Measurements from ENCODE around the gene PLXNC1.
A peak's percentile ranks its signal among the peaks of the same experiment; 100 is the strongest.

PLXNC1 gene

GRCh38 chr12:94147991-94148738 lies at the start of gene PLXNC1:
PLXNC1 (plus strand) TSS chr12:94148577; CDS start chr12:94148972, 395 bp downstream.
- peak; percentile 70 for DNase-seq

GRCh38 chr12:94099191-94099590 lies 49.2 kb upstream of the PLXNC1 start:
- no peak for DNase-seq

- DNase-seq, result no peak
Observed at GRCh38 chr12:94099632-94100031, 48.7 kb upstream of the PLXNC1 start.

- no peak for DNase-seq
Observed at GRCh38 chr12:94100211-94100627, 48.2 kb upstream of the PLXNC1 start.

- peak; percentile 83 for DNase-seq
Observed at GRCh38 chr12:94100990-94101737, 47.2 kb upstream of the PLXNC1 start.

- peak; percentile 83 for DNase-seq
Observed at GRCh38 chr12:94101738-94102660, 46.4 kb upstream of the PLXNC1 start.

- DNase-seq, result no peak
Observed at GRCh38 chr12:94103986-94104385, 44.4 kb upstream of the PLXNC1 start.

GRCh38 chr12:94107910-94108309 lies 40.5 kb upstream of the PLXNC1 start:
- no peak for DNase-seq

- no peak for DNase-seq
Observed at GRCh38 chr12:94109160-94109559, 39.2 kb upstream of the PLXNC1 start.

- no peak for DNase-seq
Observed at GRCh38 chr12:94110258-94110657, 38.1 kb upstream of the PLXNC1 start.

GRCh38 chr12:94111302-94111701 lies 37.1 kb upstream of the PLXNC1 start:
- DNase-seq, result no peak

GRCh38 chr12:94112121-94112520 lies 36.3 kb upstream of the PLXNC1 start:
- DNase-seq, result no peak

GRCh38 chr12:94114166-94114565 lies 34.2 kb upstream of the PLXNC1 start:
- no peak for DNase-seq

- no peak for DNase-seq
Observed at GRCh38 chr12:94116191-94116590, 32.2 kb upstream of the PLXNC1 start.

- DNase-seq, result no peak
Observed at GRCh38 chr12:94121886-94122285, 26.5 kb upstream of the PLXNC1 start.

- no peak for DNase-seq
Observed at GRCh38 chr12:94122591-94122990, 25.8 kb upstream of the PLXNC1 start.

- no peak for DNase-seq
Observed at GRCh38 chr12:94123127-94123526, 25.2 kb upstream of the PLXNC1 start.

- no peak for DNase-seq
Observed at GRCh38 chr12:94126067-94126466, 22.3 kb upstream of the PLXNC1 start.

- no peak for DNase-seq
Observed at GRCh38 chr12:94127239-94128131, 20.9 kb upstream of the PLXNC1 start.

GRCh38 chr12:94128280-94128679 lies 20.1 kb upstream of the PLXNC1 start:
- no peak for DNase-seq

GRCh38 chr12:94133964-94134795 lies 14.2 kb upstream of the PLXNC1 start:
- DNase-seq, result no peak
